HAP-1 (cell line): ENCODE results near the gene KCNK4.

Source experiments
- DNase-seq, 2 experiments: peaks; one replicate each; pipeline ENCODE4 v3.0.0-alpha.2; 2016 to 2020; ENCODE audit warnings: low spot score in 2 of 2
- H3K27me3 ChIP-seq: fragments of 250-450 bp; sonication (Bioruptor Pico); 2 replicates; pipeline ENCODE4 v1.5.1; 2020; ENCODE audit warnings: low read depth, mild to moderate bottlenecking, moderate library complexity
- H3K36me3 ChIP-seq: fragments of 250-450 bp; sonication (Bioruptor Pico); replicated peaks from 2 replicates; pipeline ENCODE4 v1.5.1; 2020; ENCODE audit warnings: mild to moderate bottlenecking
- H3K4me1 ChIP-seq: fragments of 250-450 bp; sonication (Bioruptor Pico); 2 replicates; pipeline ENCODE4 v1.5.1; 2020; ENCODE audit warnings: mild to moderate bottlenecking
- H3K4me3 ChIP-seq: fragments of 250-450 bp; sonication (Bioruptor Pico); 2 replicates; pipeline ENCODE4 v1.5.1; 2020; ENCODE audit warnings: mild to moderate bottlenecking, moderate library complexity
- H3K9me3 ChIP-seq: fragments of 250-450 bp; sonication (Bioruptor Pico); 2 replicates; pipeline ENCODE4 v1.5.1; 2020; ENCODE audit warnings: mild to moderate bottlenecking, moderate library complexity
- in situ Hi-C: fragments of 300-500 bp; cut with MboI; formaldehyde crosslinking; loops from 3 replicates; pipeline ENCODE4 v1.14.3; 2020; ENCODE audit warnings: low sequenced_read_pairs, inconsistent platforms, mixed read lengths

Gene KCNK4

GRCh38 chr11:64284962-64285884 is 5.9 kb upstream of the KCNK4 start, which contains the start of gene GPR137:
Gene GPR137 (plus strand): TSS chr11:64285848. CDS start chr11:64286525, 677 bp downstream.
- DNase-seq = peak; percentile 55 to 89
- H3K4me1 ChIP-seq = peaks cover 14% of the 10 kb centered on the region
- peaks cover 6% of the 10 kb centered on the region; the same call in 1 of the 2 replicates for H3K36me3 ChIP-seq
- peaks cover 2% of the 10 kb centered on the region; the same call in 1 of the 2 replicates for H3K27me3 ChIP-seq
- H3K4me3 ChIP-seq = peak within 1 kb of the TSS; percentile 77
- in situ Hi-C loops = no loop called here
- H3K9me3 ChIP-seq = peaks cover 2% of the 10 kb centered on the region; the same call in 1 of the 2 replicates

GRCh38 chr11:64285885-64286800 is 5.0 kb upstream of the KCNK4 start:
- peaks cover 2% of the 10 kb centered on the region; the same call in 1 of the 2 replicates for H3K9me3 ChIP-seq
- peak overlapping the region; percentile 77 for H3K4me3 ChIP-seq
- peaks cover 11% of the 10 kb centered on the region for H3K27me3 ChIP-seq
- peaks cover 6% of the 10 kb centered on the region; the same call in 1 of the 2 replicates for H3K36me3 ChIP-seq
- in situ Hi-C loops = no loop called here
- peaks cover 14% of the 10 kb centered on the region for H3K4me1 ChIP-seq
- DNase-seq = no peak

GRCh38 chr11:64286801-64287159 is 4.3 kb upstream of the KCNK4 start:
- H3K36me3 ChIP-seq = peaks cover 6% of the 10 kb centered on the region; the same call in 1 of the 2 replicates
- H3K9me3 ChIP-seq = peaks cover 2% of the 10 kb centered on the region; the same call in 1 of the 2 replicates
- peaks cover 16% of the 10 kb centered on the region for H3K27me3 ChIP-seq
- in situ Hi-C loops = no loop called here
- peaks cover 14% of the 10 kb centered on the region for H3K4me1 ChIP-seq
- no peak for DNase-seq
- no peak overlapping the region for H3K4me3 ChIP-seq

- no peak overlapping the region for H3K4me3 ChIP-seq
- DNase-seq = no peak
- peaks cover 14% of the 10 kb centered on the region for H3K4me1 ChIP-seq
- H3K36me3 ChIP-seq = no peaks in the 10 kb centered on the region; the same call in 1 of the 2 replicates
- H3K27me3 ChIP-seq = peaks cover 26% of the 10 kb centered on the region
- peaks cover 2% of the 10 kb centered on the region; the same call in 1 of the 2 replicates for H3K9me3 ChIP-seq
- in situ Hi-C loops = no loop called here
These were observed 3.3 kb upstream of the KCNK4 start for GRCh38 chr11:64287676-64288352.

GRCh38 chr11:64288353-64288750 is 2.8 kb upstream of the KCNK4 start:
- in situ Hi-C loops = no loop called here
- DNase-seq = no peak
- H3K27me3 ChIP-seq = peaks cover 31% of the 10 kb centered on the region

GRCh38 chr11:64289002-64289564 is 2.0 kb upstream of the KCNK4 start:
- DNase-seq = no peak
- Histone ChIP-seq H3K9me3 (peaks cover 2% of the 10 kb centered on the region; the same call in 1 of the 2 replicates), H3K4me1 (peaks cover 7% of the 10 kb centered on the region), H3K36me3 (no peaks in the 10 kb centered on the region), H3K4me3 (no peak overlapping the region), H3K27me3 (peaks cover 39% of the 10 kb centered on the region)
- in situ Hi-C loops = no loop called here

More at GRCh38 chr11:64288353-64288750, 2.8 kb upstream of the KCNK4 start:
- no peaks in the 10 kb centered on the region; the same call in 1 of the 2 replicates for H3K36me3 ChIP-seq
- H3K4me3 ChIP-seq = no peak overlapping the region
- H3K4me1 ChIP-seq = peaks cover 14% of the 10 kb centered on the region
- H3K9me3 ChIP-seq = peaks cover 2% of the 10 kb centered on the region; the same call in 1 of the 2 replicates

GRCh38 chr11:64290352-64291261 is 495 bp upstream of the KCNK4 start:
- in situ Hi-C loops = no loop called here
- peaks cover 5% of the 10 kb centered on the region; the same call in 1 of the 2 replicates for H3K4me1 ChIP-seq
- peaks cover 48% of the 10 kb centered on the region for H3K27me3 ChIP-seq
- no peak overlapping the region for H3K4me3 ChIP-seq
- no peaks in the 10 kb centered on the region for H3K9me3 ChIP-seq
- no peak for DNase-seq
- H3K36me3 ChIP-seq = no peaks in the 10 kb centered on the region

- H3K27me3 ChIP-seq = peaks cover 61% of the 10 kb centered on the region
- H3K4me3 ChIP-seq = no peak overlapping the region
- in situ Hi-C loops = no loop called here
- no peaks in the 10 kb centered on the region for H3K4me1 ChIP-seq
- no peaks in the 10 kb centered on the region for H3K36me3 ChIP-seq
- no peak for DNase-seq
- H3K9me3 ChIP-seq = no peaks in the 10 kb centered on the region
These were observed 804 bp downstream of the KCNK4 start for GRCh38 chr11:64291752-64292459.

- no peaks in the 10 kb centered on the region for H3K36me3 ChIP-seq
- H3K27me3 ChIP-seq = peaks cover 68% of the 10 kb centered on the region
- H3K4me3 ChIP-seq = no peak overlapping the region
These were observed 1.6 kb downstream of the KCNK4 start for GRCh38 chr11:64292460-64293254.

GRCh38 chr11:64294774-64295173 is 3.7 kb downstream of the KCNK4 start:
- DNase-seq = no peak
- Histone ChIP-seq H3K36me3 (no peaks in the 10 kb centered on the region), H3K4me1 (no peaks in the 10 kb centered on the region), H3K27me3 (peaks cover 77% of the 10 kb centered on the region), H3K9me3 (no peaks in the 10 kb centered on the region), H3K4me3 (no peak overlapping the region)
- in situ Hi-C loops = no loop called here

More at GRCh38 chr11:64292460-64293254, 1.6 kb downstream of the KCNK4 start:
- in situ Hi-C loops = no loop called here
- no peak for DNase-seq
- Histone ChIP-seq H3K9me3 (no peaks in the 10 kb centered on the region), H3K4me1 (no peaks in the 10 kb centered on the region)

GRCh38 chr11:64295760-64296159 is 4.7 kb downstream of the KCNK4 start:
- Histone ChIP-seq H3K36me3 (no peaks in the 10 kb centered on the region), H3K27me3 (peaks cover 70% of the 10 kb centered on the region), H3K9me3 (no peaks in the 10 kb centered on the region), H3K4me1 (peaks cover 5% of the 10 kb centered on the region; the same call in 1 of the 2 replicates), H3K4me3 (no peak overlapping the region)
- in situ Hi-C loops = no loop called here
- DNase-seq = no peak
